Stimulated activated CD8-positive, alpha-beta memory T cell treated with anti-CD3 and anti-CD28 coated beads, Interleukin-12 subunit alpha, Interleukin-12 subunit beta, amount 100 ng/mL, for 1 hour (primary cell): ENCODE results near the gene WDFY1.
"Not testable (repeated sequence)": the region's sequence is repeated elsewhere in the genome, so short reads cannot be mapped to it uniquely, and the experiment has no call there.

Experiments
- DNase-seq: peaks from one replicate; pipeline ENCODE4 v3.0.0-alpha.2; 2020; ENCODE audit warnings: low read depth

Gene WDFY1

GRCh38 chr2:223957092-223957851 is 12.1 kb upstream of the WDFY1 start, which contains the start of gene MRPL44:
MRPL44 (plus strand) TSS chr2:223957463; CDS start chr2:223957473, 10 bp downstream.
- DNase-seq = peak; percentile 98

- DNase-seq = no peak
Measured at GRCh38 chr2:223956300-223956699, 11.2 kb upstream of the WDFY1 start.

GRCh38 chr2:223954401-223954800 is 9.3 kb upstream of the WDFY1 start:
- no peak for DNase-seq

- no peak for DNase-seq
Measured at GRCh38 chr2:223952280-223952968, 7.3 kb upstream of the WDFY1 start.

GRCh38 chr2:223950448-223951347 is 5.6 kb upstream of the WDFY1 start:
- DNase-seq = no peak

- DNase-seq = no peak
Measured at GRCh38 chr2:223949241-223949840, 4.2 kb upstream of the WDFY1 start.

GRCh38 chr2:223947711-223948205 is 2.6 kb upstream of the WDFY1 start:
- no peak for DNase-seq

- no peak for DNase-seq
Measured at GRCh38 chr2:223945755-223946154, 620 bp upstream of the WDFY1 start.

- no peak for DNase-seq
Measured at GRCh38 chr2:223944166-223944702, 901 bp downstream of the WDFY1 start.

- DNase-seq = no peak
Measured at GRCh38 chr2:223943561-223944008, 1.6 kb downstream of the WDFY1 start.

GRCh38 chr2:223943135-223943534 is 2.0 kb downstream of the WDFY1 start:
- DNase-seq = no peak

- no peak for DNase-seq
Measured at GRCh38 chr2:223941579-223942277, 3.4 kb downstream of the WDFY1 start.

- DNase-seq = not testable (repeated sequence)
Measured at GRCh38 chr2:223939438-223939837, 5.7 kb downstream of the WDFY1 start.

GRCh38 chr2:223937535-223937934 is 7.6 kb downstream of the WDFY1 start:
- DNase-seq = no peak

GRCh38 chr2:223936862-223937326 is 8.2 kb downstream of the WDFY1 start:
- DNase-seq = no peak

GRCh38 chr2:223935459-223936125 is 9.5 kb downstream of the WDFY1 start:
- DNase-seq = no peak

- no peak for DNase-seq
Measured at GRCh38 chr2:223934870-223935269, 10.3 kb downstream of the WDFY1 start.

GRCh38 chr2:223932816-223933800 is 12.0 kb downstream of the WDFY1 start:
- DNase-seq = no peak
